ENCODE results near the gene CES5A.
A peak's percentile ranks its signal among the peaks of the same experiment; 100 is the strongest.
"Not testable (repeated sequence)": the region's sequence is repeated elsewhere in the genome, so short reads cannot be mapped to it uniquely, and the experiment has no call there.

Gene CES5A

GRCh38 chr16:55842369-55843104 is 32.6 kb downstream of the CES5A start:
- Histone ChIP-seq H3K27ac (ENCODE audit: low read depth, low read length) (no peak overlapping the region), H2AK5ac (ENCODE audit: low read length) (no peak overlapping the region), H3K9ac (ENCODE audit: low read length) (no peak overlapping the region), H3K36me3 (ENCODE audit: control insufficient read depth, insufficient read depth, low read length) (no peaks in the 10 kb centered on the region), H2BK5ac (ENCODE audit: low read length) (no peak overlapping the region), H3K23ac (ENCODE audit: low read length) (no peak overlapping the region), H4K8ac (ENCODE audit: low read depth, low read length) (no peak overlapping the region), H4K5ac (ENCODE audit: low read length) (no peak overlapping the region), H2BK120ac (ENCODE audit: low read depth, low read length) (no peak overlapping the region), H3K79me2 (ENCODE audit: control insufficient read depth, insufficient read depth, low read length) (no peaks in the 10 kb centered on the region), H3K4ac (ENCODE audit: low read depth, low read length) (no peak overlapping the region), H3K4me1 (ENCODE audit: control insufficient read depth, low read depth, low read length) (no peaks in the 10 kb centered on the region), H3K4me3 (ENCODE audit: low read length) (no peak overlapping the region), H3K56ac (ENCODE audit: low read length) (no peak overlapping the region), H3K18ac (ENCODE audit: low read length) (no peak overlapping the region), H3K79me1 (ENCODE audit: low read length) (no peaks in the 10 kb centered on the region), H3K27me3 (ENCODE audit: insufficient read depth, low read length, poor library complexity) (no peaks in the 10 kb centered on the region), H3K4me2 (ENCODE audit: low read length) (no peak overlapping the region), H2BK15ac (replicated peaks; ENCODE audit: low read depth) (no peak overlapping the region)
- WGBS (ENCODE audit: extremely low coverage, insufficient coverage, low lambda C conversion rate), result no CpG with 5 or more reads among the region's 11 CpGs
- peak; percentile 61 for DNase-seq

- Histone ChIP-seq H3K4ac (ENCODE audit: low read depth, low read length) (no peak overlapping the region), H3K79me2 (ENCODE audit: control insufficient read depth, insufficient read depth, low read length) (no peaks in the 10 kb centered on the region), H3K56ac (ENCODE audit: low read length) (no peak overlapping the region), H3K9ac (ENCODE audit: low read length) (no peak overlapping the region), H3K27ac (ENCODE audit: low read depth, low read length) (no peak overlapping the region), H3K27me3 (ENCODE audit: insufficient read depth, low read length, poor library complexity) (no peaks in the 10 kb centered on the region), H2BK5ac (ENCODE audit: low read length) (no peak overlapping the region), H3K18ac (ENCODE audit: low read length) (no peak overlapping the region), H3K4me1 (ENCODE audit: control insufficient read depth, low read depth, low read length) (no peaks in the 10 kb centered on the region), H3K4me3 (ENCODE audit: low read length) (no peak overlapping the region), H3K79me1 (ENCODE audit: low read length) (no peaks in the 10 kb centered on the region), H3K4me2 (ENCODE audit: low read length) (no peak overlapping the region), H4K8ac (ENCODE audit: low read depth, low read length) (no peak overlapping the region), H3K23ac (ENCODE audit: low read length) (no peak overlapping the region), H4K5ac (ENCODE audit: low read length) (no peak overlapping the region), H2AK5ac (ENCODE audit: low read length) (no peak overlapping the region), H2BK120ac (ENCODE audit: low read depth, low read length) (no peak overlapping the region), H2BK15ac (replicated peaks; ENCODE audit: low read depth) (no peak overlapping the region), H3K36me3 (ENCODE audit: control insufficient read depth, insufficient read depth, low read length) (no peaks in the 10 kb centered on the region)
- no peak for DNase-seq
- WGBS (ENCODE audit: extremely low coverage, insufficient coverage, low lambda C conversion rate), result no CpG with 5 or more reads among the region's 2 CpGs
Measured at GRCh38 chr16:55839115-55839514, 36.1 kb downstream of the CES5A start.

GRCh38 chr16:55836158-55836611 is 39.0 kb downstream of the CES5A start:
- no peak overlapping the region for H3K18ac ChIP-seq (ENCODE audit: low read length)
- no peak overlapping the region for H2BK15ac ChIP-seq (replicated peaks; ENCODE audit: low read depth)
- no peaks in the 10 kb centered on the region for H3K4me1 ChIP-seq (ENCODE audit: control insufficient read depth, low read depth, low read length)
- no peak overlapping the region for H2BK5ac ChIP-seq (ENCODE audit: low read length)
- H3K9ac ChIP-seq (ENCODE audit: low read length), result no peak overlapping the region
- no CpG with 5 or more reads among the region's 4 CpGs for WGBS (ENCODE audit: extremely low coverage, insufficient coverage, low lambda C conversion rate)
- H3K27me3 ChIP-seq (ENCODE audit: insufficient read depth, low read length, poor library complexity), result no peaks in the 10 kb centered on the region
- no peak overlapping the region for H3K23ac ChIP-seq (ENCODE audit: low read length)
- H3K56ac ChIP-seq (ENCODE audit: low read length), result no peak overlapping the region
- no peaks in the 10 kb centered on the region for H3K79me1 ChIP-seq (ENCODE audit: low read length)
- H3K4me2 ChIP-seq (ENCODE audit: low read length), result no peak overlapping the region
- H3K4me3 ChIP-seq (ENCODE audit: low read length), result no peak overlapping the region
- H3K27ac ChIP-seq (ENCODE audit: low read depth, low read length), result no peak overlapping the region
- H3K4ac ChIP-seq (ENCODE audit: low read depth, low read length), result no peak overlapping the region
- DNase-seq, result peak; percentile 14
- H4K5ac ChIP-seq (ENCODE audit: low read length), result no peak overlapping the region
- H3K36me3 ChIP-seq (ENCODE audit: control insufficient read depth, insufficient read depth, low read length), result no peaks in the 10 kb centered on the region
- H4K8ac ChIP-seq (ENCODE audit: low read depth, low read length), result no peak overlapping the region
- no peak overlapping the region for H2BK120ac ChIP-seq (ENCODE audit: low read depth, low read length)
- no peak overlapping the region for H2AK5ac ChIP-seq (ENCODE audit: low read length)
- H3K79me2 ChIP-seq (ENCODE audit: control insufficient read depth, insufficient read depth, low read length), result no peaks in the 10 kb centered on the region

- Histone ChIP-seq H3K79me1 (ENCODE audit: low read length) (no peaks in the 10 kb centered on the region), H3K4ac (ENCODE audit: low read depth, low read length) (no peak overlapping the region), H3K36me3 (ENCODE audit: control insufficient read depth, insufficient read depth, low read length) (no peaks in the 10 kb centered on the region), H2BK5ac (ENCODE audit: low read length) (no peak overlapping the region), H3K56ac (ENCODE audit: low read length) (no peak overlapping the region), H3K79me2 (ENCODE audit: control insufficient read depth, insufficient read depth, low read length) (no peaks in the 10 kb centered on the region), H3K27me3 (ENCODE audit: insufficient read depth, low read length, poor library complexity) (no peaks in the 10 kb centered on the region), H3K9ac (ENCODE audit: low read length) (no peak overlapping the region), H2BK15ac (replicated peaks; ENCODE audit: low read depth) (no peak overlapping the region), H3K4me2 (ENCODE audit: low read length) (no peak overlapping the region), H3K4me3 (ENCODE audit: low read length) (no peak overlapping the region), H2AK5ac (ENCODE audit: low read length) (no peak overlapping the region), H2BK120ac (ENCODE audit: low read depth, low read length) (no peak overlapping the region), H3K18ac (ENCODE audit: low read length) (no peak overlapping the region), H4K5ac (ENCODE audit: low read length) (no peak overlapping the region), H3K27ac (ENCODE audit: low read depth, low read length) (no peak overlapping the region), H3K23ac (ENCODE audit: low read length) (no peak overlapping the region), H3K4me1 (ENCODE audit: control insufficient read depth, low read depth, low read length) (no peaks in the 10 kb centered on the region), H4K8ac (ENCODE audit: low read depth, low read length) (no peak overlapping the region)
- no CpG with 5 or more reads among the region's 1 CpG for WGBS (ENCODE audit: extremely low coverage, insufficient coverage, low lambda C conversion rate)
- DNase-seq, result no peak
Measured at GRCh38 chr16:55835581-55835980, 39.6 kb downstream of the CES5A start.

DNA sequence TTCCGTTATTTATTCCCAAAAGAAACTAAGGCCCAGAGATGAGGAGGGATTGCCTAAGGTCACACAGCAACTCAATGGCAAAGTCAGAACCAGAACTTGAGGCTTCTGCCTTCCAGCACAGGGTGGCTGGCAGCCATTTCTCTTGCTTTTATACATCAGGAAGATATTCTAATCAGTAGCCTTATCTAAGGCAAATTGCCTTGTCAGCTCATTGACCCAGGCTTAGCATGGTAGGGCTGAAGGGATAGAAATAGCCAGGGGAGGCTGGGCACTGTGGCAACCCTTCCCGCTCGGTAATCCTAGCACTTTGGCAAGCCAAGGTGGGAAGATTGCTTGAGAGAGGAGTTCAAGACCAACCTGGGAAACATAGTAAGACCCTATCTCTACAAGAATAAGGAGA is 40.0 kb downstream of the CES5A start:
- not testable (repeated sequence) for H4K8ac ChIP-seq (ENCODE audit: low read depth, low read length); H2BK5ac ChIP-seq (ENCODE audit: low read length); H3K4me1 ChIP-seq (ENCODE audit: control insufficient read depth, low read depth, low read length); H3K79me2 ChIP-seq (ENCODE audit: control insufficient read depth, insufficient read depth, low read length); H3K56ac ChIP-seq (ENCODE audit: low read length); H3K4ac ChIP-seq (ENCODE audit: low read depth, low read length); H2BK120ac ChIP-seq (ENCODE audit: low read depth, low read length); H3K27me3 ChIP-seq (ENCODE audit: insufficient read depth, low read length, poor library complexity); H3K9ac ChIP-seq (ENCODE audit: low read length); H3K79me1 ChIP-seq (ENCODE audit: low read length); DNase-seq; H3K18ac ChIP-seq (ENCODE audit: low read length); H4K5ac ChIP-seq (ENCODE audit: low read length); H3K27ac ChIP-seq (ENCODE audit: low read depth, low read length); H3K36me3 ChIP-seq (ENCODE audit: control insufficient read depth, insufficient read depth, low read length); H3K4me2 ChIP-seq (ENCODE audit: low read length); H3K4me3 ChIP-seq (ENCODE audit: low read length); H2AK5ac ChIP-seq (ENCODE audit: low read length); H2BK15ac ChIP-seq (replicated peaks; ENCODE audit: low read depth); H3K23ac ChIP-seq (ENCODE audit: low read length)
- no CpG with 5 or more reads among the region's 3 CpGs for WGBS (ENCODE audit: extremely low coverage, insufficient coverage, low lambda C conversion rate)

DNA sequence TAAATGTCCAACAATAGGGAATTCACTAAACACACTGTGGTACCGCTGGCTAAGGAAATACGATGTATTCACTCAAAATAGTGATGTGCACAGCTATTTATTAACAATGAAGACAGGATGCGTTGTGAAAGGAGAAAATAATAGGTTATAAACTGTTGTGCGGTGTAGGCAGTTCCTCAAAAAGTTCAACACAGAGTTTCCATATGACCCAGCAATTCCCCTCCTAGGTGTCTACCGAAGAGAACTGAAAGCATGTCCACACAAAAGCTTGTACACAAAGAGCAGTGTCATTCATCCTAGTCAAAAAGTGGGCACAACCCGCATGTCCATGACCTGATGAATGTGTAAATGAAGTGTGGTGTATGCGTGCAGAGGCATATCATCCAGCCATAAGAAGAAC is 41.1 kb downstream of the CES5A start:
- no peak overlapping the region for H3K4me3 ChIP-seq (ENCODE audit: low read length)
- no CpG with 5 or more reads among the region's 7 CpGs for WGBS (ENCODE audit: extremely low coverage, insufficient coverage, low lambda C conversion rate)
- no peak overlapping the region for H2AK5ac ChIP-seq (ENCODE audit: low read length)
- no peak overlapping the region for H4K8ac ChIP-seq (ENCODE audit: low read depth, low read length)
- no peak overlapping the region for H2BK15ac ChIP-seq (replicated peaks; ENCODE audit: low read depth)
- no peaks in the 10 kb centered on the region for H3K36me3 ChIP-seq (ENCODE audit: control insufficient read depth, insufficient read depth, low read length)
- no peak for DNase-seq
- H3K56ac ChIP-seq (ENCODE audit: low read length), result no peak overlapping the region
- H3K4me1 ChIP-seq (ENCODE audit: control insufficient read depth, low read depth, low read length), result no peaks in the 10 kb centered on the region
- no peak overlapping the region for H3K18ac ChIP-seq (ENCODE audit: low read length)
- H3K27me3 ChIP-seq (ENCODE audit: insufficient read depth, low read length, poor library complexity), result no peaks in the 10 kb centered on the region
- no peak overlapping the region for H3K4me2 ChIP-seq (ENCODE audit: low read length)
- H3K27ac ChIP-seq (ENCODE audit: low read depth, low read length), result no peak overlapping the region
- H3K23ac ChIP-seq (ENCODE audit: low read length), result no peak overlapping the region
- H3K79me2 ChIP-seq (ENCODE audit: control insufficient read depth, insufficient read depth, low read length), result no peaks in the 10 kb centered on the region
- H2BK5ac ChIP-seq (ENCODE audit: low read length), result no peak overlapping the region
- no peak overlapping the region for H2BK120ac ChIP-seq (ENCODE audit: low read depth, low read length)
- no peaks in the 10 kb centered on the region for H3K79me1 ChIP-seq (ENCODE audit: low read length)
- H3K9ac ChIP-seq (ENCODE audit: low read length), result no peak overlapping the region
- no peak overlapping the region for H3K4ac ChIP-seq (ENCODE audit: low read depth, low read length)
- H4K5ac ChIP-seq (ENCODE audit: low read length), result no peak overlapping the region
